DMS79 (cell line): ENCODE measurements around the gene CPLX3.
A peak's percentile ranks its signal among the peaks of the same experiment; 100 is the strongest.

Experiments used
- DNase-seq: peaks from one replicate; lab custom pipeline; 2025; lab: John Stamatoyannopoulos, UW

CPLX3 gene

GRCh38 chr15:74870436-74871215 is 44.2 kb downstream of the CPLX3 start:
- no peak for DNase-seq

- no peak for DNase-seq
These were observed 46.2 kb downstream of the CPLX3 start for GRCh38 chr15:74872702-74873035.

- DNase-seq = peak; percentile 71
These were observed 46.8 kb downstream of the CPLX3 start, which contains the start of gene SCAMP2 for GRCh38 chr15:74873036-74873755. Gene SCAMP2 (minus strand): TSS chr15:74873365. CDS start chr15:74873255, 110 bp downstream.

GRCh38 chr15:74873756-74874424 is 47.5 kb downstream of the CPLX3 start:
- DNase-seq = no peak

- DNase-seq = no peak
These were observed 51.8 kb downstream of the CPLX3 start for GRCh38 chr15:74878273-74878672.
